SIG-M5 treated with dmso at 0.1 percent for 504 hours (cell line): ENCODE results near the gene SAP130.

Source experiments
- DNase-seq: peaks from one replicate; lab custom pipeline; 2025; ENCODE audit not compliant: unreplicated experiment; lab: John Stamatoyannopoulos, UW

SAP130 gene

DNA sequence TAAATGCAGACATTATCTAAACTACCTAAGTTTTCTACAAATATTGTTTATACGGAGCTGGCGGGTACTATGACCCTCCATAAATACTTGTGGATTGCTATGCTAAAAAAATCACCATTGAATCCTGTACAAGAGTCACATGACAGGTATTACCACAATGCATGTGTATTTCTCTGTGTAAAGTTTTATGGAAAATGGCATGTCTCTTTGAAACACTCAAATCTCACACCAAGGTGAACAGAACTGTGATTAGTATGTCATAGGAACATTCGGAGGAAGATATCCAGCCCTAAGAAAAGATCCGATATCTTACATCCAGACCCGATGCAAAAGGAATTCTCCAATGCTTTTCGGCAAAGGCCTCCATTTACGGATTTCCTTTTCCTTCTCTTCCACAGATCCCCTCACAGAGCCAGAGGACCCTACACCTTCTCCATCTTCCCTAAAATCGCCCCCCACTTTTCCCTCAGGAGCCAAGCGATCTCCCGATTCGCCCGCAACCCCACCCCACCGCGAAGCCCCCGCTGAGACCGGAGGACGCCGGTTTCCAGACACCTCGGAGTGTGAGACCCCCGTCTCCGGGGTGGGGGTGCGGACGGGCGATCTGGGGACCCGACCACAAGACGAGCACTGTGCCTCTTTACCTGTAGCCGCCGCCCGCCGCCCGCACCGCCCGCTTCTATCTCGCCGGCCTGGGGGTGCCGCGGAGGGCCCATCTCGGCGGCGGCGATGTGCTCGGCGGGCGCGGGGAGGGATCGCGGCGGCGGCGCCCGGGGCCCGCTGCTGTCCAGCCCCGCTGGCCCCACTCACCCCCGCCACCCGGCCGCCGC is 1.2 kb downstream of the SAP130 start:
- no peak for DNase-seq

- DNase-seq: peak; percentile 23
These were observed 3.0 kb downstream of the SAP130 start for GRCh38 chr2:128024816-128025215.

DNA sequence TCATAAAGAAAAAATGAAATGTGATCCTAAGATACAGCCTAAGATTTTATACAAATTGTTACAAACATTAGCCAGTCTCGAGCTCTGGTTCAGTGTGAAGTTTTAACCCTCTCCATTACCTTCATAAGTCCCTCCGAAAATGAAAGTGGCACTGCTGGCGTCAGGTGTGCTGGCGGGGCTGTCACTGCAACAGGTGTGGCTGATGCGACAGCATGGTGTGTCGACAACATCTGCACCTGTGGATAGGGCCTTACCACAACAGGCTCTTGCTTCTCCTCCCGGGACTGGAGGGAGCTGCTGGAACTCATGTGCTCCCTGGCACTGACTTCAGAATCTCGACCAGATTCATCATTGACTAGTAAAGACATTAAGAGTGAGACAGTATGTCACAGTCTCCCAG is 10.3 kb downstream of the SAP130 start:
- DNase-seq: no peak

GRCh38 chr2:128016620-128017019 is 11.2 kb downstream of the SAP130 start:
- DNase-seq: no peak

DNA sequence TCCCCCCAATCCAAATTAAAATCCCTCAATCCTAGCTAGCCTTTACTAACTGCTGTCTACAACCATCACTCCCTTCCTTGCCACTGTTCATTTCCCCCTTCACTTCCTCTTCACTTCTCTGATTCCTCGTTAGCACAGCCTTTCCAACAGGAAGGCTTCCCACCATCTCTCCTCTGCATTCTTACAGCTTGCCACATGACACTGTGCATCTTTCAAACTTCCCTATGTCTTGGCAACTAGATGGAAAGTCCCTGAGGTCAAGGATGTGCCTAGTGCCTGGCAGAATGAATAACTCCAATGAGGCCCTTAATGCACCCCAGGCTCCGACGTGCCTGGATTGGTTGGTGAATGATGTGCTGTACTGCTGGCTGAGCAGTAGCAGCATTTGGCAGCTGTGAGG is 15.2 kb downstream of the SAP130 start:
- no peak for DNase-seq

GRCh38 chr2:128008074-128008672 is 19.7 kb downstream of the SAP130 start:
- no peak for DNase-seq

- DNase-seq: no peak
These were observed 23.4 kb downstream of the SAP130 start for GRCh38 chr2:128004509-128004908.

DNA sequence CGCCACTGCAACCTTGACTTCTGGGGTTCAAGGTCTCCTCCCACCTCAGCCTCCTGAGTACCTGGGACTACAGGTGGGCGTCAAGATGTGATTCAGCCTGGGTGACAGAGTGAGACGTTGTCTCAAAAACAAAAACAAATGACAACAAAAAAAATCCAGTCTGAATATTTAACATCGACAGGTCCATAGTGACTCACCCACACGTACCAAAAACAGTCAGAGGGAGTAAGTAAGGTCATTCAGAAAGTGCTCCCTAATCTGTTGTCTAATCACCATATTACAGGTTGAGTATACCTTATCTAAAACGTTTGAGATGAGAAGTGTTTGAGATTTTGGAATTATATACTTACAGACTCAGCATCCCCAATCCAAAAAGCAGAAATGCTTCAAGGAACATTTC is 24.4 kb downstream of the SAP130 start:
- DNase-seq: no peak

DNA sequence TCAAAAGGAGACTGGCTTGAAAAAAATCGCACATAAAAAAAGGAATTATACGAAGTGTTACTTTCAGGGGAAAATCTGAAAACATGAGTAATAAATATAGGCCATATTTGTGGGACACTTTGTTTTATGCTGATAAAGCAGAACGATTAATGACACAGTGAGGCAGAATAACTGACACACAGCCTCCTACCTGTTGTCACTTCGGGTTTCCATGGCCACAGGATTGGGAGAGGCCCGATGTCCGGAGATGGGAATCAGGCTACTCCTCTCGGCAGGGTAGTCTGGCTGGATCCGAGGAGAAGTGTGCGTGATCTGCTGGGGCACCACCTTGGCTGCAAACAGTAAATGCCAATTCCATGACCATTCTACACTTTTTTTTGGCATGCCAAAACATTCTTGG is 31.7 kb downstream of the SAP130 start:
- no peak for DNase-seq

GRCh38 chr2:127995725-127996124 is 32.1 kb downstream of the SAP130 start:
- DNase-seq: no peak

DNA sequence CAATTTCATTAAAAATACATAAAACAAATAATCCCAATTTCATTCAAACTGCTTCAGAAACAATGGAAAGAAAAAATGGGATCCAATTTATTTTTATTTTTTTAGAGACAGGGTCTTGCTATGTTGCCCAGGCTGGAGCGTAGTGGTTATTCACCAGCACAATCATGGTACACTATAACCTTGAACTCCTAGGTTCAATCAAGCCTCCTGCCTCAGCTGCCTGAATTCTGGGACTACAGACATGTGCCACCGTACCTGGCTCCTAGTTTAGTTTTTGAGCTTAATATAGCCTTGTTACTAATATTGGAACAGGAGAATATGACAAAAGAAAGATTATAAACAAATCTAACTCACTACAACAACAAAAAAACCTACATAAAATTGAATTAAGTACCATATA is 34.2 kb downstream of the SAP130 start:
- no peak for DNase-seq

DNA sequence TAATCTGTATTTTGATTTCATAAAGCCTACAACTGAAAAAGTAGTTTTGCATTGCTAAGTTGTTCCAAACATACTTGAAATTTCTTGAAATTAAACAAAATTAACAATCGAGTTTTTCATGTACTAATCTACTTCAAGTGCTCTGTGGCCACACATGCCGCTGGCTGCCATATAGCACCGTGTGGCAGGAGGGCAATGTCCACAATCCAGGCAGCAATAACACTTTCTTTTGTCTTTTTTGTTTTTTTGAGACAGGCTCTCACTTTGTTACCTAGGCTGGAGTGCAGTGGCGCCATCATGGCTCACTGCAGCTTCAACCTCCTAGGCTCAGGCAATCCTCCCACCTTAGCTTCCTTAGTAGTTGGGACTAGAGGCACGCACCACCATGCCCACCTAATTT is 36.1 kb downstream of the SAP130 start:
- DNase-seq: no peak

DNA sequence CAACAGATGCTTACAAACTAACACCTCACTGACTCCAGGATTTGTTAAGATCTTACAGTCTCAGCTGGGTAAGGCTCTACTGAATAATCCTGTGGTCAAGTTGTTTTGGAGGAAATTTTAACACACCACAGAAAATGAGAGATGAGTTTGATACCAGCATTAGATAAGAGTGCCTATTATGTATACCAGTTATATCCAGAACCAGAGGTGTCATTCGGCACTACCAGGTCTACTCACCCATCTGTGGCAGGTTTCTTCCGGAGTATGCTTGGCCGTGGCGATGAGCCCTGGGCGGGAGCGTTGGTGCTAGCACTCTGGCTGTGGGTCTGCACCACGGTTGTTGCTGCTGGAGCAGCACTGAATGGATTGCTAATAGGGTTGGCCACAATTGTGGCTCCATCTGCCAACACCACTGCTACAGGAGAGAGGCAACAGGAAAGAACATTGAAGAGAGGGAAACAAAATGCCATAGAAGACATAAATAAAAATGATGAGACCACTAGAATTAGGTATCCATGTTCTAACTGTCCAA is 41.2 kb downstream of the SAP130 start:
- no peak for DNase-seq

DNA sequence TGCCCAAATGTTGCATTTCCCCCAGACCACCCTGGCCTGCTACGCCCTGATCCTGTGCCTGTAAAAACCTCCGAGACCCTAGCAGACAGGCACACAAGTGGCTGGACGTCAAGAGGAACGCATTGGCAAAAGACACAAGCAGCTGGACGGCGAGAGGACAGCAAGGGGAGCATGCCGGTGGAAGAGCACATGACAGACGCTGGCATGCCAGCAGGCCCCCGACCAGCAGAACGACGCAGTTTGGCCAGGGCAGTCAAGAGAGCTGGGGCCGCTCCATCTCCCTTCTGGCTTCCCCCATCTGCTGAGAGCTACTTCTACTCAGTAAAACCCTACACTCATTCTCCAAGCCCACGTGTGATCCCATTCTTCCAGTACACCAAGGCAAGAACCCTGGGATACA is 42.1 kb downstream of the SAP130 start:
- no peak for DNase-seq

DNA sequence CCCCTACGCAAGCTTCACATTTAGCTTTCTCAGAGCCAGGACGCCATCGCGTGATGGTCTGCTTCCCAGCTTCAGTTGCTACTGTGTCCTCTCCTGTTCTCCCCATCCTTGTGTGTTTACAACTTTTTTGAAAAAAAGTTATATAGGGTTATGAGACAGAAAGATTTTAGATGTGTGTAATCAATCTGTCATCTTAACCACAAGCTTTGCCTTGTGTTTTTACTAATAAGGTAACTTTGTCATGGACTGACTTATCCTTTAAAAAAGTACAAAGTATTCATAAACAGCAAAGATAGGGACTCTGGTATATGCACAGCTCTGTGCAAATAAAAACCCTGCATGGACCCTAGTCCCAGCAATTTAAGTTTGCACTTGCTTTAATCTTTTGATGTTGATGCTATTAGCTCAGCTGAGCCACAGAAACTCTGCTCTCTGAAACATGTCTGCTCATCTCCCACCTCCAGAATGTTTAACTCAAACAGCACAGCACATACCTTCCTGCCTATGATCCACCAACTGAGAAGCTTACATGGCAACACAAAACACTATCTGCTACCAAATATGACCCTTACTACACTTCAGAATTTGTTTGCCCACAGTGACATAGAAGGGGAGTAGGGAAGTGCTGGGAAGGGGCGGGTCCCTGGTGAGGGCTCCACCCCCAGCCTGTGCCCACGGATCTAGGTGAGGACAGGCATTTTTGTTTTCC is 42.7 kb downstream of the SAP130 start:
- DNase-seq: no peak

DNA sequence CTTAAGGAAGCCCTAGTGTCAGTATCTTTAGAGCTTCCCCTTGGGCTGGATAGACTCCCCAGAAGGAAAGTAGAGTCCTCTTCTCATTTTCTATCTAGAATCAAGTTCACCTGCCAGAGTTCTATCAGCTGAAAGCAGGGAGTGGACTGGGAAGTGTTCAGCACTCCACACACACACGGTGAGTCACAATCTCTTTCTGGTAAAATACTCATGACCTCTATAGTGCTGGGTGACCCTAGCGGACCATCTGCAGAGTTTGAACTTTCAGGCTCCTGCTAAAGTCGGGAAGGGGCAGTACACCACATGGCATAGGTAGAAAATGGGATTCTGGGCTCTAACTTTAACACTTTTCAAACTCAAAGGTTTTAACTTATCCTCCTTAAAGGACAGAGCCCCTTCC is 43.3 kb downstream of the SAP130 start:
- DNase-seq: no peak

GRCh38 chr2:127969446-127969845 is 58.4 kb downstream of the SAP130 start:
- no peak for DNase-seq

DNA sequence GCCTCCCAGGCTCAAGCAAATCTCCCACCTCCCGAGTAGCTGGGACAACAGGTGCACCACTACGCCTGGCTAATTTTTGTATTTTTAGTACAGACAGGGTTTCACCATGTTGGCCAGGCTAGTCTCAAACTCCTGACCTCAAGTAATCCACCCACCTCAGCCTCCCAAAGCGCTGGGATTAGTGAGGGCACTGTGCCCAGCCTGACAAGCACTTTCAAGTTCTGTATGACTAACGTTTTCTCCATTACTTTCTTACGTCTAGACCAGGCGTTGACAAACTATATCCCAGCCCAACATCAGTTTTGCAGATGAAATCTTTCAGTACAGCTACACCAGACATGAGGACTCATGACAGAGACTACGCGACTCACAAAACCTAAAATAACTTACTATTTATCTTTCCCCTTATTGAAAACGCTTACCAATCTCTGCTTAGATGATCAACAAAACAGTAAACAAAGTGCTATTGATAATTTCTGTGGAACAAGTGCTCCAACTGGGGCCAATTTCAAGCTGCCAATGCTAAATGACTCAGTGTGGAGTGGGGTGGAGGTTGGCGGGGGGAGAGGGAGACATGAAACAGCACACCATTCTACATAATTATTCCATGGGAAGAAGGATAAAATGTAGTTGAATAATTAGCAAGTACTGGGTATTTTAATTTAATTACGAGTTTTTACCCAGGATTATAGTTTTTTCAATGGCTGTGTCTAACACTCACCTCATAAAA is 59.1 kb downstream of the SAP130 start:
- DNase-seq: no peak

DNA sequence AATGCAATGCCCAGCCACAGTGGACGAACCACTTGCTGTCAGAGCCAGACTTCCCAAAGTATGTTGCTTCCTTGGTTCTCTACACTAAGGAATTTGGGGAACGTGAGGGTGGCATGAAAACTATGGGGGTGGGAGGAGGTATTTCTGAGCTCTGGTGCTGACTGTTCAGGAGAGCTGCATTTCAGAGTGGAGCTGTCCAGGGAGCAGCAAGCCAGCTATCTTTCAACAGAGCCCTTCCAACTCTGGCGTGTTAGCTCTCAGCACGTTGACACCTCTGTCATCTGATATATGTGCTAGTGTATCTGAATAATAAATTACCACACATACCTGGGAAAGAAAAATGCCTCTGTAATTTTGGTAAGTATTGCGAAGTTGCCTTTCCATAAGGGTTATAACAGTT is 66.1 kb downstream of the SAP130 start:
- DNase-seq: no peak

GRCh38 chr2:127957240-127957639 is 70.6 kb downstream of the SAP130 start:
- no peak for DNase-seq

- no peak for DNase-seq
These were observed 73.0 kb downstream of the SAP130 start for GRCh38 chr2:127954857-127955256.
